DND-41 (cell line): ENCODE data around the gene ADD1.

Source experiments
- CTCF ChIP-seq: IDR thresholded peaks from 2 replicates; pipeline ENCODE4 v1.5.1; 2012; ENCODE audit warnings: borderline replicate concordance, low read length, moderate library complexity, mild to moderate bottlenecking; ENCODE audit not compliant: poor library complexity, severe bottlenecking; ENCODE audit errors: extremely low read depth
- EZH2 ChIP-seq: IDR thresholded peaks from 3 replicates; pipeline ENCODE4 v1.6.1; 2012; ENCODE audit warnings: borderline replicate concordance, low read depth, mild to moderate bottlenecking, moderate library complexity, low read length, inconsistent platforms; ENCODE audit not compliant: severe bottlenecking

- TF ChIP-seq CTCF (no peak), EZH2 (no peak)
These were observed 19.8 kb upstream of the ADD1 start for GRCh38 chr4:2823671-2824328.
